Measurements from ENCODE around the gene DPP3.

The DPP3 gene

DNA sequence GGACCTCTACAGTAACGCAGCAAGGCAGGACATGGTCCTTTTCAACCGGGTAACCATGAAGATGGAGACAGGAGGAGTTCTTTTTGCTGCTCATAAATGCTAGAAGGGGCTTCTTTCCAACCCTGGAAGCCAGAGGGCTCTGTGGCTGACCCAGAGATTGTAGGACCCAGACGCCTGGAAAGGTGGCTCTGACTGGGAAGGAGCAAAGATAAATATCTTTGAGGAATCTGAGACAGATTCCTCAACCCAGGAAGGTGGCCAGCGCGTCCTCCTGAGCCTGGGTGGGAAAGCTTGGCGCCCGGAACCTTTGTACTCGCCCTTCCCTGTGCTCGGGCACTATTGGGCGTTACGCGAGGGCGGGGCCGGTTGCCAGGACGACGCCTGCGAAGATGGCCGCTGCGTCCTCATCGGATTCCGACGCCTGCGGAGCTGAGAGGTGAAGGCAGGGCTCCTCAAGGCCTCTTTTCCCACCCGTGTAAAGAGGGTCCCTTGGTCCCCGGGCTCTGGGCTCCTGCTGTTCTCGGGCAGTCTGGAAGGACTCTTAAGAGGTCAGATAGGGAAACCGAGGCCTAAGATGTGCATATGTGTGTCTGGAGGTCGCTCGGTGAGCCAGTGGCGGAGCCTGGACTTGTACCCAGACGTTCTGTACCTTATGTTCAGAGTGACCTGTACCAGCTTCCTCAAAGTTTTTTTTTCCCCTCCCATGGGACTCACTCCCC lies 30.2 kb downstream of the DPP3 start, which contains the start of gene BBS1 (continued):
- TF ChIP-seq ZNF214 (tag by site-specific recombination; IDR thresholded peaks at IDR 0.05; ENCODE audit: borderline replicate concordance) (no peak), ZNF391 (tag by site-specific recombination; IDR thresholded peaks at IDR 0.05; ENCODE audit: borderline replicate concordance, low read depth) (0 out of 2 replicates have a peak, but pooled peaks have one; percentile 78), KLF1 (tag by site-specific recombination; IDR thresholded peaks at IDR 0.05) (peak; percentile 74), ZNF24 (tag by site-specific recombination; IDR thresholded peaks at IDR 0.05) (0 out of 2 replicates have a peak, but pooled peaks have one; percentile 54), ZNF324 (tag by site-specific recombination; IDR thresholded peaks at IDR 0.05) (peak; percentile 75; the same call in 1 of the 2 replicates), ZNF16 (tag by site-specific recombination; IDR thresholded peaks at IDR 0.05; ENCODE audit: low read depth) (no peak), ZXDB (tag by site-specific recombination; IDR thresholded peaks at IDR 0.05) (peak; percentile 67), ZNF623 (tag by site-specific recombination; IDR thresholded peaks at IDR 0.05) (no peak), ZNF747 (tag by site-specific recombination; IDR thresholded peaks at IDR 0.05) (no peak), KLF16 (tag by site-specific recombination; IDR thresholded peaks at IDR 0.05) (peak; percentile 90), ZNF76 (tag by site-specific recombination; IDR thresholded peaks at IDR 0.05; ENCODE audit: borderline replicate concordance, low read depth) (peak; percentile 68; the same call in 1 of the 2 replicates), ZNF146 (tag by site-specific recombination; IDR thresholded peaks at IDR 0.05) (no peak), KLF9 (tag by site-specific recombination; IDR thresholded peaks at IDR 0.05; ENCODE audit: low read depth) (peak; percentile 86), ZFP69B (tag by site-specific recombination; IDR thresholded peaks at IDR 0.05) (no peak), ZIC2 (tag by site-specific recombination; IDR thresholded peaks at IDR 0.05) (no peak), ZNF677 (tag by site-specific recombination; IDR thresholded peaks at IDR 0.05) (no peak), ZNF776 (tag by site-specific recombination; IDR thresholded peaks at IDR 0.05; ENCODE audit: borderline replicate concordance) (no peak), ZNF660 (tag by site-specific recombination; IDR thresholded peaks at IDR 0.05) (peak; percentile 89), ZNF19 (tag by site-specific recombination; IDR thresholded peaks at IDR 0.05; ENCODE audit: low read depth) (no peak), BCL11B (tag by site-specific recombination; IDR thresholded peaks at IDR 0.05; ENCODE audit: low read depth) (no peak), ZNF501 (tag by site-specific recombination; IDR thresholded peaks at IDR 0.05) (peak; percentile 65; the same call in 1 of the 2 replicates), ZNF585B (tag by site-specific recombination; IDR thresholded peaks at IDR 0.05) (no peak), ZNF433 (tag by site-specific recombination; IDR thresholded peaks at IDR 0.05; ENCODE audit: low read depth) (no peak), ZNF629 (tag by site-specific recombination; IDR thresholded peaks at IDR 0.05) (peak; percentile 62), ZFP37 (tag by site-specific recombination; IDR thresholded peaks at IDR 0.05) (peak; percentile 87; the same call in 1 of the 2 replicates)
- TF ChIP-seq, protein P1, sequence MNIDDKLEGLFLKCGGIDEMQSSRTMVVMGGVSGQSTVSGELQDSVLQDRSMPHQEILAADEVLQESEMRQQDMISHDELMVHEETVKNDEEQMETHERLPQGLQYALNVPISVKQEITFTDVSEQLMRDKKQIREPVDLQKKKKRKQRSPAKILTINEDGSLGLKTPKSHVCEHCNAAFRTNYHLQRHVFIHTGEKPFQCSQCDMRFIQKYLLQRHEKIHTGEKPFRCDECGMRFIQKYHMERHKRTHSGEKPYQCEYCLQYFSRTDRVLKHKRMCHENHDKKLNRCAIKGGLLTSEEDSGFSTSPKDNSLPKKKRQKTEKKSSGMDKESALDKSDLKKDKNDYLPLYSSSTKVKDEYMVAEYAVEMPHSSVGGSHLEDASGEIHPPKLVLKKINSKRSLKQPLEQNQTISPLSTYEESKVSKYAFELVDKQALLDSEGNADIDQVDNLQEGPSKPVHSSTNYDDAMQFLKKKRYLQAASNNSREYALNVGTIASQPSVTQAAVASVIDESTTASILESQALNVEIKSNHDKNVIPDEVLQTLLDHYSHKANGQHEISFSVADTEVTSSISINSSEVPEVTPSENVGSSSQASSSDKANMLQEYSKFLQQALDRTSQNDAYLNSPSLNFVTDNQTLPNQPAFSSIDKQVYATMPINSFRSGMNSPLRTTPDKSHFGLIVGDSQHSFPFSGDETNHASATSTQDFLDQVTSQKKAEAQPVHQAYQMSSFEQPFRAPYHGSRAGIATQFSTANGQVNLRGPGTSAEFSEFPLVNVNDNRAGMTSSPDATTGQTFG (tag by site-specific recombination; IDR thresholded peaks at IDR 0.05; ENCODE audit: borderline replicate concordance) = no peak; the same call in 1 of the 2 replicates
- TF ChIP-seq, protein P2, sequence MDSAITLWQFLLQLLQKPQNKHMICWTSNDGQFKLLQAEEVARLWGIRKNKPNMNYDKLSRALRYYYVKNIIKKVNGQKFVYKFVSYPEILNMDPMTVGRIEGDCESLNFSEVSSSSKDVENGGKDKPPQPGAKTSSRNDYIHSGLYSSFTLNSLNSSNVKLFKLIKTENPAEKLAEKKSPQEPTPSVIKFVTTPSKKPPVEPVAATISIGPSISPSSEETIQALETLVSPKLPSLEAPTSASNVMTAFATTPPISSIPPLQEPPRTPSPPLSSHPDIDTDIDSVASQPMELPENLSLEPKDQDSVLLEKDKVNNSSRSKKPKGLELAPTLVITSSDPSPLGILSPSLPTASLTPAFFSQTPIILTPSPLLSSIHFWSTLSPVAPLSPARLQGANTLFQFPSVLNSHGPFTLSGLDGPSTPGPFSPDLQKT (IDR thresholded peaks at IDR 0.05; ENCODE audit: borderline replicate concordance, low read depth, low read length) = no peak
- TF ChIP-seq, protein P3, sequence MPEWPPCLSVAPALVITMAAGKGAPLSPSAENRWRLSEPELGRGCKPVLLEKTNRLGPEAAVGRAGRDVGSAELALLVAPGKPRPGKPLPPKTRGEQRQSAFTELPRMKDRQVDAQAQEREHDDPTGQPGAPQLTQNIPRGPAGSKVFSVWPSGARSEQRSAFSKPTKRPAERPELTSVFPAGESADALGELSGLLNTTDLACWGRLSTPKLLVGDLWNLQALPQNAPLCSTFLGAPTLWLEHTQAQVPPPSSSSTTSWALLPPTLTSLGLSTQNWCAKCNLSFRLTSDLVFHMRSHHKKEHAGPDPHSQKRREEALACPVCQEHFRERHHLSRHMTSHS (tag by site-specific recombination; IDR thresholded peaks at IDR 0.05) = no peak
- TF ChIP-seq, protein P4, sequence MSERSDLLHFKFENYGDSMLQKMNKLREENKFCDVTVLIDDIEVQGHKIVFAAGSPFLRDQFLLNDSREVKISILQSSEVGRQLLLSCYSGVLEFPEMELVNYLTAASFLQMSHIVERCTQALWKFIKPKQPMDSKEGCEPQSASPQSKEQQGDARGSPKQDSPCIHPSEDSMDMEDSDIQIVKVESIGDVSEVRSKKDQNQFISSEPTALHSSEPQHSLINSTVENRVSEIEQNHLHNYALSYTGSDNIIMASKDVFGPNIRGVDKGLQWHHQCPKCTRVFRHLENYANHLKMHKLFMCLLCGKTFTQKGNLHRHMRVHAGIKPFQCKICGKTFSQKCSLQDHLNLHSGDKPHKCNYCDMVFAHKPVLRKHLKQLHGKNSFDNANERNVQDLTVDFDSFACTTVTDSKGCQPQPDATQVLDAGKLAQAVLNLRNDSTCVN (tag by site-specific recombination; optimal IDR thresholded peaks at IDR 0.05) = peak; percentile 30
- TF ChIP-seq, protein P5, sequence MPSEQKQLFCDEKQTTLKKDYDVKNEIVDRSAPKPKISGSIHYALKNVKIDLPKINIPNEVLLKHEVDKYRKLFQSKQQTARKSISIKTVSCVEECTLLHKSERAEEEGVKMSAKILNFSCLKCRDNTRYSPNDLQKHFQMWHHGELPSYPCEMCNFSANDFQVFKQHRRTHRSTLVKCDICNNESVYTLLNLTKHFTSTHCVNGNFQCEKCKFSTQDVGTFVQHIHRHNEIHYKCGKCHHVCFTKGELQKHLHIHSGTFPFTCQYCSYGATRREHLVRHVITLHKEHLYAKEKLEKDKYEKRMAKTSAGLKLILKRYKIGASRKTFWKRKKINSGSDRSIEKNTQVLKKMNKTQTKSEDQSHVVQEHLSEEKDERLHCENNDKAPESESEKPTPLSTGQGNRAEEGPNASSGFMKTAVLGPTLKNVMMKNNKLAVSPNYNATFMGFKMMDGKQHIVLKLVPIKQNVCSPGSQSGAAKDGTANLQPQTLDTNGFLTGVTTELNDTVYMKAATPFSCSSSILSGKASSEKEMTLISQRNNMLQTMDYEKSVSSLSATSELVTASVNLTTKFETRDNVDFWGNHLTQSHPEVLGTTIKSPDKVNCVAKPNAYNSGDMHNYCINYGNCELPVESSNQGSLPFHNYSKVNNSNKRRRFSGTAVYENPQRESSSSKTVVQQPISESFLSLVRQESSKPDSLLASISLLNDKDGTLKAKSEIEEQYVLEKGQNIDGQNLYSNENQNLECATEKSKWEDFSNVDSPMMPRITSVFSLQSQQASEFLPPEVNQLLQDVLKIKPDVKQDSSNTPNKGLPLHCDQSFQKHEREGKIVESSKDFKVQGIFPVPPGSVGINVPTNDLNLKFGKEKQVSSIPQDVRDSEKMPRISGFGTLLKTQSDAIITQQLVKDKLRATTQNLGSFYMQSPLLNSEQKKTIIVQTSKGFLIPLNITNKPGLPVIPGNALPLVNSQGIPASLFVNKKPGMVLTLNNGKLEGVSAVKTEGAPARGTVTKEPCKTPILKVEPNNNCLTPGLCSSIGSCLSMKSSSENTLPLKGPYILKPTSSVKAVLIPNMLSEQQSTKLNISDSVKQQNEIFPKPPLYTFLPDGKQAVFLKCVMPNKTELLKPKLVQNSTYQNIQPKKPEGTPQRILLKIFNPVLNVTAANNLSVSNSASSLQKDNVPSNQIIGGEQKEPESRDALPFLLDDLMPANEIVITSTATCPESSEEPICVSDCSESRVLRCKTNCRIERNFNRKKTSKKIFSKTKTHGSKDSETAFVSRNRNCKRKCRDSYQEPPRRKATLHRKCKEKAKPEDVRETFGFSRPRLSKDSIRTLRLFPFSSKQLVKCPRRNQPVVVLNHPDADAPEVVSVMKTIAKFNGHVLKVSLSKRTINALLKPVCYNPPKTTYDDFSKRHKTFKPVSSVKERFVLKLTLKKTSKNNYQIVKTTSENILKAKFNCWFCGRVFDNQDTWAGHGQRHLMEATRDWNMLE (tag by site-specific recombination; conservative IDR thresholded peaks at IDR 0.05; ENCODE audit: low read depth) = peak; percentile 68; the same call in 1 of the 2 replicates
